Fibroblast of skin of back (primary cell): ENCODE results near the gene RFXANK.
"Not testable (repeated sequence)": the region's sequence is repeated elsewhere in the genome, so short reads cannot be mapped to it uniquely, and the experiment has no call there.

ENCODE experiments used
- DNase-seq: peaks from one replicate; pipeline ENCODE4 v3.0.0-alpha.2; 2013

RFXANK gene

DNA sequence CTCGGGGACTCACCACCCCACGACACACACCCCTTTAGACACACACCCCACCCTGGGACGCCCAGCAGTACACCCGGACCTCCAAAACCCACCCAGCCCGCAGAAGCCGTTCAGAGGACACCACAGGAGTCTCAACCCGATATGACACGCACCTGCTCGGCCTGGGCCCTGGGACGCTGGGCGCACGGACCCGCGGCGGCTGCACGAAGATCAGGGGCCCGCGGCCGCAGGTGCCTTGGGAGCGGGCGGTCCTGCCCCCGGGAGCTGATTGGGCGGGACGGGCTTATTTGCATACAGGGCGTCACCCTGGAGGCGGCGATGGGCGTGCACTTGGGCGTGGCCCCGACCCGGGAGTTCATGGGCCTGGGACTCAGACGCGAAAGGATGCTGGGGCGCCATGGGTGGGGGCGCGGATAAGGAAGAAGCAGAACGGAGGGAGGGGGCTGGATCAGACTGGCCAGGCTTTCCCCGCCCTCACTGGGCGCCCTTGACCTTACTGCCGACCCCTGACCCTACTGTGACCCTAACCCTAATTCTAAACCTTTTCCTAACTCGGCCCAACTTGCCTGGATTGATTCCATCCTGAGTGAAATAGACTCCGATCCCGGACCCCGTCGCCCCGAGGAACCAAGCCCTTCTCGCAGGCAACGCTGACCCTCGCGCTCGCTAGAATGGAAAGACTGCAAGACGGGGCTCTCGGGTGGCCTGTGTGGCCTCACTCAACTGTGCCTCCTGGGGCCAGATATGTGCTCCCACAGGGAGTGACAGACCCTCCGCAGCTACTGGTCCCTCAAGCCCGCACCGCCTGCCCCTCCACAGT is 21.8 kb upstream of the RFXANK start, which contains the start of gene MEF2B:
MEF2B (minus strand) TSS at position 211 of the 820 bp plus-strand sequence. CDS start 19,528 bp downstream, outside the sequence.
- DNase-seq: peak; percentile 56

DNA sequence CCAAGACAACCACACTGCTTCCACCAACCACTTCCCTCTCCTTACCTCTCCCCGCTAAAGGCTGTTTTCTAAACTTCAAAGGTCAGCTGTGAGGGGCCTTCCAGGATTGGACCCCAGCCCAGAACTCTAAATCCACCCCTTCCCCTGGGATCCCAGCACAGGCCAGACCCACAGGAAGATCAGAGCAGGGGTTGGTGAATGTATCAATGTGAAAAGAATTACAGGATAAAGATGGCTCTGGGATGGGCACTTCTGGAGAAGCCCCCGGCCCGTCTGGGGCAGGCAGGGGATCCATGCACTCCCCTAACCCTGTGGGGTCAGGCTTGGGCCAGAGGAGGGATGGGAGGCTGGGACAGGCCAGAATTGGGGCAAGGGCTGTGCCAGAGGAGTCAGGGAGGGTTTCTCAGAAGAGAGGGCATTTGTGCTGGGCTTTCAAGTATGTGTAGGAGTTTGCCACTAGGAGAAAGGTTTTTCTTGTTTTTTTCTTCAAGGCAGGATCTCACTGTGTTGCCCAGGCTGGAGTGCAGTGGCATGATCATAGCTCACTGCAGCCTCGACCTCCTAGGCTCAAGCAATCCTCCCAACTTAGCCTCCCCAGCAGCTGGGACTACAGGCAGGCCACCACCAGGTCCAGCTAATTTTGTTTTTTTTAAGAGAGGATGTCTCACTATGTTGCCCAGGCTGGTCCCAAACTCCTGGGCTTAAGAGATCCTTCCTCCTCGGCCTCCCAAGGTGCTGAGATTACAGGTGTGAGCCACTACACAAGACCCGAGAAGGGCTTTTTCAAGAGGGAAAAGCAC is 21.0 kb upstream of the RFXANK start:
- DNase-seq: no peak

DNA sequence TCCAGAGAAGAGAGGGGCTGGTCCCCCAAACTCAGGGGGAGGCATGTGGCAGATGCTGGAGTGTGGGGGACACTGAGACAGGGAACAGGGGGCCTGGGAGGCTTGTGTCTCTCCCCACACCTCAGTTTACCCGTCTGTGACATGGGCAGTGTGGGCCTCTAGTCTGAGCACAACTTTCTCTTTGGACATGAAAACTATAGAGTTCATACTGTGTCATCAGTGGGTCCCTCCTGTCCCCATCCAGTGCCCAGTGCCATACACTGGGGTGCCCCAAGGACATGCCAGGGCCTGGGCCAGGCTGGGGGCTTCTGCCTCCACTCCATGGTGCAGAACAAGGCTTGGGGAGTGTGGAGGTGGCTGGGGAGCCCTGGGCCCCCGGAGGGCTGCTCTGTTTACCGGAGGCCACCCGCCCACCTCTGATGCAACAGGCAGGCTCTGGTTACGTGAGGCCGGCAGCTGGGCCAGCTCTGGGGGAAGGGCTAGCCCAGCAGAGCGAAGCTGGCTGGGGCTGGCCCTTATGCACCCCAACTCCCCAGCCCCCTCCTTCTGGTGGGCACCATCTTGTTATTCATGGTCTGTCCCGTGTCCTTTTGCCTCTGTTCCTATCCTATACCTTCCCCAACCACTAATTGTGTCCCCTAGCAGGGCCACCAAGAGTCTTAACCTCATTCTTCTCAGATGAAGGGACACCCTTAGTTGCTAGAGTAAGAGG is 20.1 kb upstream of the RFXANK start:
- DNase-seq: peak; percentile 25

DNA sequence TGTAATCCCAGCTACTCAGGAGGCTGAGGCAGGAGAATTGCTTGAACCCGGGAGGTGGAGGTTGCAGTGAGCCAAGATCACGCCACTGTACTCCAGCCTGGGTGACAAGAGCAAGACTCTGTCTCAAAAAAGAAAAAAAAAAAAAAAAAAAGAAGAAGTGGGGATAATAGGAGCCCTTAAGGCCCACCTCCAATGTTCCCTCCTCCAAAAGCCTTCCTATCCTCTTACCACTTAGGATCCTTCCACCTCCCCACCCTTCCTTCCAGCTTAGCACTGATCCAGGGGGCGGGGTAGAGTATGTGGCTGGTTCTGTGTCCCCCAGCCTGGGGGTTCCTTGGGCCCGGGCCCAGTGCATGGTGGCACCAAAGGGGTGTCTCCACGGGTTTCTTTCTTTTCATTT is 18.8 kb upstream of the RFXANK start:
- not testable (repeated sequence) for DNase-seq

DNA sequence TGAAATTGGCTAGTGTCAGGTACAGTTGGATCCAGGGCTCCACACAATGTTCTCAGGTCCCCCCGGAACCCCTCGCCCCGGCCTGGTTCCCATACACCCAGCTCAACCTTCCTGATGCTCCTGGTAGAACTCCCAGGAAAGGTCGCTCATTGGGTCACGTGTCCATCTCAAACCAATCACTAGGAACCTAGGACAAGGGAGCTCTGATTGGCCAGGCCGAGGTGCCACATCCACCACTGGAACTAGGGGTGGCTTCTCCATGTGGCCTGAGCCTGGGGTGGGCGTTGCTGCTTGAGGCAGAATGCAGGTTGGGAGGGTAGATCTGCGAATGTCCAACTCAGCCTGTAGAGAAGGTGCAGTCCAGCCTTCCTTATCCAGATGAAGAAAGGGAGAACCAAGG is 15.1 kb upstream of the RFXANK start:
- peak; percentile 4 for DNase-seq

DNA sequence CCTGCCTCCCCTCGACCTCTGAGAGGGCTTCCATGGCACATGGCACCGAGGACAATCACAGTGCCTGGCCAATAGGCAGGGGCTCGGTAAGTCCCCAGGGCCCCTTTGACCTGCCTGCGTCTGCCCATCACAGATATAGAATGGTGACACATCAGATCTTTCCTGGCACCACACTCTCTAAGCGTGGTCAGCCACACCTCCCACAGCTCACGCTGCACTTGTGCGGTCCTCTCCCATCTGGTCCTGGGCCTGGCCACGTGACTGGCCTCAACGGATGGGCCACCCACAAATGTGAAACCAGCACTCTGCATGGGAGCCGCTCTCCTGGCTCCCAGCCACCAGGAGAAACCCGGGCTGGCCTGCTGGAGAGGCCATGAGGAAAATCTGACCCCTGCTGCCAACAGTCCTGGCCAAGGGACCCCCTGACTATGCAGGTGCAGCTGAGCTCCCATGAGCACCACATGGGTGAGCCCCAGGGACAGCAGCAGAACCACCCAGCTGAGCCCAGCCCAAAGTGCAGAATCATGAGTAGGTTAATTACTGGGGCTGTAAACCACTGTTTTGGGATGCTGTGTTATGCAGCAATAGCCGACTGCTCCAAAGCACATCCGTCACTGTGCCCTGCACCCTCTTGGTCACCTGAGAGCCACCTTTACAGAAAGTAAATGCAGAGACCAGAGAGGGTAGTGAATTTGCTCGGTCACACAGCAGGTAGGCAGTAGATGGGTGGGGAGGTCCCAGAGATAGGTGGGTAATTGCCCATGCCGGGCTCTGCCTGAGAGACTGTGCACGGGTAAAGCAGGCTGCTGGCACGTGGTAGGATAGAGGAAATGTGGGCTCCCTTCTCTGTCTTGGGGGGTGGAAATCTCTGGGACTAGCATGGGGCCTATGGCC is 12.3 kb upstream of the RFXANK start:
- DNase-seq: no peak

DNA sequence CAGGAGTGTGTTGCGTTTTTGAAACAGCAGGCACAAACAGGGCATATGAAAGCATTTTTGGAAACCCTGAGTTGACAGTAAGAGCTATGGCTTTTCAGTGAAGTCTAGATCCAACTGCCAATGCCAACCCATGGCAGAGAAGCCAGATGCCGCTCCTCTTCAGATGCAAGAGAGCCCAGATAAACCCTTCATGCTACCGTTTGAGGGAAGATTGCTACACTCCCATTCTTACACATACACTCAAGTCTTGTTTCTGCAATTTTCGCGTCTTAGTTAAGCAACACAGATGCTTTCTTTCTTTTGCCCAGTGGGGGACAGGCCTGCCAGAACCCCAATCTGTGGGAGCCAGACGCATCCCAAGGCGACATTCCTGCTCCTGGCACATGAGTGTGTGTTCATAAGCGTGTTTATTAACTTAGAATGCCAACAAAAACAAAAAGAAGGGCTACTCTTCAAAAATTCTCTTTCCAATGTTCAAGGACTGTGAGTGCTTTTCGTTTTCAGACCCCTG is 10.5 kb upstream of the RFXANK start:
- DNase-seq: no peak

DNA sequence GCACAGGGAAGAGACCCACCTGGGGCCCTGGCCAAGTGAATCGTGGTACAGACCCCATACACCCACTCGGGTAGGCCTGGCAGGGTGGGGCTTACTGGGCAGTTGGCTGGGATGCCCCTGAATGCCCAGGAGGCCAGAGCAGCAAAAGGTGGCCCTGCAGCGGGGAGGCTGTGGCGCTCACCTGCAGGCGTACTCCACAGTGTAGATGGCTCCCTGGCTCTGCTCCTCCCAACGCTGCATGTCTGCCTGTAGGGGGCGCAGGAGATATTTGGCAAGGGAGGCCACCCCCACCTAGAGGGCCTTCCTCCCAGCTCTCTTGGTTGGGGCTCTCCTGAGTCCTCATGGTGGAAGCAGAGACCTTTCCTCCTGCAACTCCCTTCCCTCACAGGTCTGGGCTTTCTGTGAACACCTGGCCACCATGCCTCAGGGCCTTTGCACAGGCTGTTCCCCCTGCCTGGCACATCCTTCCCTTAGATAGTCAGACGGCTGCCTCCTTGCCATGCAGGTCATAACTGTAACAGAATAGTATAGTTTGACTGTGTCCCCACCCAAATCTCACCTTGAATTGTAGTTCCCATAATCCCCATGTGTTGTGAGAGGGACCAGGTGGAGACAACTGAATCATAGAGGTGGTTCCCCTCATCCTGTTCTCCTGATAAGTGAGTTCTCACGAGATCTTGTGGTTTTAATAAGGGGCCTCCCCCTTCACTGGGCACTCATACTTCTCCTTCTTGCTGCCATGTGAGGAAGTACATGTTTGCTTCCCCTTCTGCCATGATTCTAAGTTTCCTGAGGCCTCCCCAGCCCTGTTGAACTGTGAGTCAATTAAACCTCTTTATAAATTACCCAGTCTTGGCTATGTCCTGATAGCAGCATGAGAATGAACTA is 6.0 kb upstream of the RFXANK start:
- peak; percentile 59 for DNase-seq

DNA sequence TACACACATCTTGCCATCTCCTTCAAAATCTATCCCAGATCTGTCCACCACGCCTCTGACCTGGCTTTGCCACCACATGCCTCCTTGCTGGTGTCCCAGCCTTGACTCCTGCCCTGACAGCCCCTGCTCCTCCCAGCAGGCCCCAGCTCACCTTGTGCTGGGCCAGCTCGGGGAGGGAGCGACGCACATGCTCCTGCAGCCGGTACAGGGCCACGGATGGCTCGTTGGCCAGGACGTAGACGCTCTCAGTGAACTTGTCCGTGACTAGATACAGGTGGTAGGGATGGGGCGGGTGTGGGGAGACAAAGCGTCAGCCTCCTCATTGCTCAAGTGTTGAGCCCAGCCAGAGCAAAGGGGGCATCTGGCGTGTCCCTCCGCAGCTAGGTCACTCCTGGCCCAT is 5.3 kb upstream of the RFXANK start:
- DNase-seq: no peak

DNA sequence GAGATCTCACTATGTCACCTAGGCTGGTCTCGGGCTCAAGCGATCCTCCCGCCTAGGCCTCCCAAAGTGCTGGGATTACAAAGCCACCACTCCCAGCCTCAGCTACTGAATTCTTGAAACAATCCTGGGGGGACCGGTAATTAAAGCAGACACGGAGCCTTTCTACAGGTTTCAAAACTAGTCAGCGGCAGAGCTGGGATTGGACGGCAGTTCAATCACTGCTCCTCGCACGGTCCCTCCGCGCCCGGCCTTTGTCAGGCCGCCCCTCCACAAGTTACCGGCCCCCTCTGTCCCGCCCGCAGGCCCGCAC is 335 bp upstream of the RFXANK start:
- no peak for DNase-seq

DNA sequence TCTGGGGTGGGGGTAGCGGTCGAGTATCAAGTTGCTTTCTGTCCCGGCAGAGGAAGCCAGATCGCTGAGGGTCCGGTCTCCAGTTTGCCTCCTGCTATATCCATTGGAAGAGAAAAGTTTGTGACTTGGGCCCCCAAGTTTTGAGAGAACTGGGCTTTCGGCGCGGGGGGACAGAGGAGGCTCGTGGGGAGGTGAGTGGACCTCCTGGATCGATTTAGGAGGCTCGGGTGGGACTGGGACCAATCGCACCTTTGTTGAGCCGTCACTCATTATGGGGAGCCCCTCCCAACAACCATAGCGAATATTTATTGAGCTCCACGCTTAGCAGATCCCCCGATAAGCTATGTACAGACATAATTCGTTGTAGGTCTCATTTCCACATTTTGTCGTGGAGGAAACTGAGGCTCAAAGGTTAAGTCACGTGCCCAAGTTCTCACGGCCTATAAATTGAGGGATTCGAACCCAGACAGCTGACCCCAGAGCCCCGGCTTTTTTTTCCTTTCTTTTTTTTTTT is 909 bp downstream of the RFXANK start:
- no peak for DNase-seq

DNA sequence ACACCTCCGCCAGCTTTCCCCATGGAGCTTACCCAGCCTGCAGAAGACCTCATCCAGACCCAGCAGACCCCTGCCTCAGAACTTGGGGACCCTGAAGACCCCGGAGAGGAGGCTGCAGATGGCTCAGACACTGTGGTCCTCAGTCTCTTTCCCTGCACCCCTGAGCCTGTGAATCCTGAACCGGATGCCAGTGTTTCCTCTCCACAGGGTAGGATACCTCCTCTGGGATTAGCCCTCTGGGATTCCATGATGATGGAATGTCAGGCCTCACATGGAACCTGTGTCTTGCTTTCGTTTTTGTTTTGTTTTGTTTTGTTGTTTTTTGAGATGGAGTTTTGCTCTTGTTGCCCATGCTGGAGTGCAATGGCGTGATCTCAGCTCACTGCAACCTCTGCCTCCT is 1.9 kb downstream of the RFXANK start:
- DNase-seq: no peak

DNA sequence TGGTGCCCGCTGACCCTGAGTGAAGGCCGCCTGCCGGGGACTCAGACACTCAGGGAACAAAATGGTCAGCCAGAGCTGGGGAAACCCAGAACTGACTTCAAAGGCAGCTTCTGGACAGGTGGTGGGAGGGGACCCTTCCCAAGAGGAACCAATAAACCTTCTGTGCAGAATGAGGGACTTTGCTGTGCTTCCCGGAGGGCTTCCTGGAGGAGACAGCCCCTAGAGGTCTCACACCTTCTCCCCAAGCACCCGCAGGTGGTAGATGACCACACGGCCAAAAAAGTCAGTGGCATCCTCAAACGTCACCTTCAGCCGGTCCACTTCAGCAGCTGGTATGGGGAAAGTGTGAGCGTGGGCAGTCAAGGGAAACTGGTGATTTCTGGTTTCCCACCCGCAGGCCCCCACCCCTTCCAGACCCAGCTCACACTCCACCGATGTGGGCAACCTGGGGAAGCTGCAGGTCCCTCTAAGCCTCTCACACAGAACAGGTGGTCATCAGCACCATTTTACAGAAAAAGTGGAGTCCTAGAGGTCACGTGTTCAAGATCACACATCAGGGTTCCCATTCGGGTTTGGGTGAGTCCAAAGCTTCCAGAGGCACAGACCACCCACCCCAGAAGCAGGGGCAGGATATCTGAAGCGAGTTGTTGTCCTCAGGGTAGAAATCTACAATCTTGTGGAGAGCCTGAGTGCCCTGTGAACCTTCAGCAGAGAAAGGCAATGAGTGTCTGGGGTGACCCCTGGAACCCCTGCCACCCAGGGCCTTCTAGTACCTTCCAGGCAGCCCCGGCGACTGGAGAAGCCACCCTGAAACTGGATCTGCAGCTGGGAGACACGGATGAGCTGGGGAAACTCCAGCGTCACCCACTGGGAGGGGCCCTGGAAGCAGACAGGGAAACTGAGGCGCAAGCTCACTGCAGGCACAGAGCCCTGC is 9.9 kb downstream of the RFXANK start:
- no peak for DNase-seq

DNA sequence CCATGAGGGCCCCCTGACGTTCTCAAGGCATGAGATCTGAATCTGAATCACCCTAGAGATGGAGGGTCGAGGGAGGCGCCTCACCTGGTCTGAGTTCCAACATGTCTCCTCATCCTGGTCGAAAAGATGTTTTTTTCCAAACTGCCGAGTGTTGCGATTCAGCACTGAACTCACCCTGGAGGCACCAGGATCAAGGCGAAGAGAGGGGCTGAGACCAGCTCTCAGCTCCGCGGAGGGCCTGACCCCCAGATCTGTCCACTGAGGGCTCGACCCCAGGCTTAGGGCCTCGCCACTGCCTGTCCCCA is 10.6 kb downstream of the RFXANK start:
- no peak for DNase-seq

DNA sequence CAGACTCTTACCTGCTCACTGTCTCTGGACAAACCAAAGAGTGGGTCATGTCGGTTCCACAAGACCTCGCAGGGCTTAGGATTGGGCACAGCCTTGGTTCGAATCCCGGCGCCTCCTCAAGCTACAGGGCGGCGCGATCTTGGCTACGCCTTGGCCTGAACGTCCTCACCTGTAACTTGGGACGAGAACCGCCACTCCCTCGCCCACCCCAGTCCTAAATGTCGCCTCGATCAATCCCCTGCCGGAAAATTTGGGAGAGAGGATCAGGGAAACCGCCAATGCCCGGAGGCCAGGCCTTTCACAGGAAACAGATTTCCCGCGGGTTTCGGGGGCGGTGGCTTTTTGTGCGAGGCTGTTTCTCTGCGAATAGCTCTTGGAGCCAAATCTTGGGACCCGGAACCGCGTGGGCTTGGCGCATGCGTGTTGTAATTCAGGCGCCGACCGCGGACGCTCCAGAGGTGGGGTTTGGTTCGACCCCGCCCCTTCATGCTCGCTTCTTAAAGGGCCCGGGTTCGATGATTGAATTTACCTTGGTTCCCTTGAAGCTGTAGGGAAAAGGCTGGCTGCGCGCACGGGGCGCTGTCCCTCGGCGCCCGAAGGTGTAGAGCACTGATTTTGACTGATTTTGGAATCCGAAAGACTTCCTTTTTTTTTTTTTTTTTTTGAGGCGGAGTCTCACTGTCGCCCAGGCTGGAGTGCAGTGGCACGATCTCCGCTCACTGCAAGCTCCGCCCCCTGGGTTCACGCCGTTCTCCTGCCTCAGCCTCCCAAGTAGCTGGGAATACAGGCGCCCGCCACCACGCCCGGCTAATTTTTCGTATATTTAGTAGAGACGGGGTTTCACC is 11.2 kb downstream of the RFXANK start, which contains the start of gene NR2C2AP:
NR2C2AP (minus strand) TSS at position 403 of the 845 bp plus-strand sequence; CDS start at position 49, 354 bp downstream.
- DNase-seq: peak; percentile 83

DNA sequence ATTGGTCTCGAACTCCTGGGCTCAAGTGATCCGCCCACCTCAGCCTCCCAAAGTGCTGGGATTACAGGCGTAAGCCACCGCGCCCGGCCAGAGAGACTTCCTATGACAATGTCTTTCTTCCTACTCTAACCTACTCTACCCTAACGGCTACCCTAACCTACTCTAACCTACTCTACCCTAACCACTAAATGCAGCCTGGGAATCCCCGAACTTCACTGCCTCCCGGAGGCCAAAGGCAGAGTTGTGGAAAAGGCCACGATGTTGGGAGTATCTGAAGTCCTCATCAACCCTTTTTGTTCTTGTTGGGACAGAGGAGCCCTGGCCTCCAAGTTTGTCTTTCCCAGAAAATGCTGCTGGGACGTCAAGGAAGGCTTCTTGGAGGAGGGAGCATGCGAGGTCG is 12.1 kb downstream of the RFXANK start:
- DNase-seq: no peak

DNA sequence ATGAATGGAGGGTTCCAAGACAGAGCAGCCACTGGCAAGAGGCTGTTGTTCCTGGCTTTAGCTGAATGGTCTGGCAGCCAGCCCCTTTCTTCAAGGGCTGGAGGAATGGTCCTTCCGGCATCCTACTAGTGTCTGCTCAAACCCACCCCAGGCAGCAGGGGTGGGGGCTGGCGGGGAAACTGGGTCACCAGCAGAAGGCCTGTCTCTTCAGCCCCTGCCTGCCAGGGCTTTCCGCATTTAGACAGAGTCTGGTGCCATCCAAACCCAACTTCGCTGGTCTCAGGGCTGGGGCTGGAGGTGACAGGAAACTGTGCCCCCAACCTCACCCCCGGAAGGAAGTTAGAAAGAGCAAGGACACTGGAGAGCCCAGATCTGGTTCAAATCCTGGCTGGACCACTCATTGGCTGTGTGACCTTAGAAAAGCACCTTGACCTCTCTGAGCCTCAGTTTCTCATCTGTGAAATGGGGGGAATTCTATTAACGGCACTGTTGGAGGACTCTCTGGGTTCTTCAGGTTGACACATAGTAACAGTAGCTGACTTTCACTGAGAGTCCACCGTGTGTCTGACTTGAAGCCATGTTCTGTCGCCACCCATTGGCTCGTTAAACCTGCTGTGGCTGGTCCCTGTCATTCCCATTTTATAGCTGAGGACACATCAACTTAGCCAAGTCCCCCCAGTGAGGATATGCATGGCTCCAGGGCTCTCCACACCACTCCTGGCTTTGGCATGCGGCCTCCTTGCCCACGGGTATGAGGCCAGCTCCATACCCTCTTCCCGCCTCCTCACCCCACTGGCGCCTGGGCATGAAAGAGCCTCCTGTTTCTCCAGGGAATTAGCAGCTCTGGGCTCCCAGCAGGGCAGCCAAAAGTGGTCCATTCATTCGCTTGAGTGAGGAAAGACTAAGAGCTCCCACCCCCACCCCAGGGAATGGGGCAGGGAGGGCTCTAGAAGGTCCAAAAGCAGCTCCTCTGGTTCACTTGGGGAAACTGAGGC is 13.7 kb downstream of the RFXANK start:
- DNase-seq: no peak
